GM18498 (cell line): ENCODE results near the gene SDK2.
"Not testable (repeated sequence)": the region's sequence is repeated elsewhere in the genome, so short reads cannot be mapped to it uniquely, and the experiment has no call there.

Experiments used
- ATAC-seq: cut with Tn5 transposase; IDR thresholded peaks from one replicate; pipeline ENCODE4 v1.9.1; 2021; ENCODE audit warnings: mild to moderate bottlenecking, moderate library complexity; ENCODE audit not compliant: unreplicated experiment

SDK2 gene

DNA sequence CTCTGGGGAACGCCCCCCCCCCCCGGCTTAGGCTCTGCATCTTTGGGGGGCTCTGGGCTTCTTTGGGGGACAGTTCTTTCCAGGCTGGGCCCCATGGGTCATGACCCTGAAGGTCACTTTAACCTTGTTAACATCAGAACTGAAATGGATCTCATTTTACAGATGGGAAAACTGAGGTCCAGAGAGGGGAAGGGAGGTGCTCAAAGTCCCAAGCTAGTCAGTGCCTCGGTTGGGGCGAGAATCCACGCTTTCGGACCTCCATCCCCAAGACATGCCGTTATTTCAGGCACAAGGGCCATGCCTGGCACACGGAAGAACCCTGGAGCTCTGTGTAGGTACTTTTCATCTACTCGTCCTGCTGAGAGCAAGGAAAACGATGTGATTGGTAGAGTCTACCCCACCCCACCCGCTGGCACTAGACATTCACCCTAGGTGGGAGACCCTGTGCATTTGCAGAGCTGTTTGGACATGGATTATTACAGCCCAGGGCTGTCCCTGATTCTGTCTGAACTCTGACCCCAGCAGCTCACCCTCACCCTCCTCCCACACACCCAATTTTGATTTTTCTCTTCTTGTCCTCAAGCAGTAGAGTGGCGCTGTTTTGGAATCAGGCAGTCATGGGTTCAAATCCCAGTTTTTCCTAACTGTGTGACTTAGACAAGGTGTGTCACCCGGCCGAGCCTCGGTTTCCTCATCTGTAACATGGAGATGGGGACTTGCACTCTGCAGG is 177.4 kb downstream of the SDK2 start:
- ATAC-seq: no peak

DNA sequence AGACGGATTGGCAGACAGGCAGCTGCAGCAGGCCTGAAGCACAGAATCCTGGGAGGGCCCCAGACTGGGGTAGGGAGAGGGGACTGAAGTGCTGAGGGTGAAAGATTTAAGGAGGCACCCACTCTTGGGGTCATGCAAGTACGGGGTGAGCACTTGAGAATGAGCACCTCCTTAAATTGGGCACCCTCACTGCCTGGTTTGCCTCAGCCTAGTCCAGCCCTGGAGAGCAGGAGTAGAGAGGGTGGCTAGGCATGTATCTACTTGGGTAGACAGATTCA is 178.4 kb downstream of the SDK2 start:
- no peak for ATAC-seq

DNA sequence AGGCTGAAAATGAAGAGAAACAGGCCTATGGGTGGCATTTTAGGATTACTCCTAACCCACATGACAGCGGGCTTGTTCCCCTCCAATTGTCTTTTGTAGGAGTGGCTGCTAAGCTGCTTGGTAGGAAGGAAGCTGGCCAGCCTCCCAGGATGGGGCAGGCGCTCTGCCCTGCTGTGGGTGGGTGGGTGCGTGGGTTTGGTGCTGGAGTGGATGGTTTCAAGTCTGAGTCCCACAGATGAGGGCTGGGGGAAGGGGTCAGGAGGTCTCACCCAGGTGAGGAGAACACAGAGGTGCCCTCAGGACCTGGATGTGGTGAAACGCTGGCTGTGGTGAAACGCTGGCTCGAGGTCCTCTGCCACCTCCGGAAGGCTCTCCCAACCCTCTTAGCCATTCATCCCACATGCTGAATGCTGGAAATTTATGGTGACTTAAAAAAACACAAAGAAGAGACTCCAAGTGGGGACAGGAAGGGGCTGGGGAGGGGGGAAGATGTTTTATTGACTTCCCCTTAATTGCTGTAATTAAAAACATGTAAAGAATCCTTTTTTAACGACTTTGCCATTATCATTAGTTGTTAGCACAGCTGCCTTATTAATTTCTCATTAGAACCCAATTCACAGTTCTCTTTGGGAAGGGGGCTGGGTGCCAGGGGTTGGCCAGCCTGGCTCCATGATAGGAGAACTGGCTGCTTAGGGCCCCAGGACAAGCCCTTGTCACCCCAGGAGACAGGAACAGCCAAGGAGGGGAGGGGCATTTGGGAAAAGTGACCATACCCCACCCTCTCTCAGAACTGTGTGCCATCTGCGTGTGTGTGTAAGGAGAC is 178.9 kb downstream of the SDK2 start:
- ATAC-seq: no peak

- no peak for ATAC-seq
These were observed 179.8 kb downstream of the SDK2 start for GRCh38 chr17:73464447-73464846.

DNA sequence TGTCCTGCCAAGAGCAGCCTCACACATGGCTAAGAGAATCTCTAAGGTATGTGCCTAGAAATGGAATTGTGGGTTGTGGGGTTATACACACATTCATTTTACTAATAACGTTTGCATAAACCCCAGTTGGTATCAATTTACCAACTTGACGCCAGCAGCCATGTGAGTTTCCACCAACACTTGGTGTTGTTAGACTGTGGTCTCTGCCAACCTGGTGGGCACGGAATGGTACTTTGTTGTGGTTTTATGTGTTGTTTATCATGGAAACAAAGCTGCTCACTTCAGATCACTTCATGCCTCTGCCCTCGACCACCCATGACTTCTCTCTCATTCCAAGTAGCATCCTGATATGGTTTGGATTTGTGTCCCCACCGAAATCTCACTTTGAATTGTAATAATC is 180.4 kb downstream of the SDK2 start:
- no peak for ATAC-seq

DNA sequence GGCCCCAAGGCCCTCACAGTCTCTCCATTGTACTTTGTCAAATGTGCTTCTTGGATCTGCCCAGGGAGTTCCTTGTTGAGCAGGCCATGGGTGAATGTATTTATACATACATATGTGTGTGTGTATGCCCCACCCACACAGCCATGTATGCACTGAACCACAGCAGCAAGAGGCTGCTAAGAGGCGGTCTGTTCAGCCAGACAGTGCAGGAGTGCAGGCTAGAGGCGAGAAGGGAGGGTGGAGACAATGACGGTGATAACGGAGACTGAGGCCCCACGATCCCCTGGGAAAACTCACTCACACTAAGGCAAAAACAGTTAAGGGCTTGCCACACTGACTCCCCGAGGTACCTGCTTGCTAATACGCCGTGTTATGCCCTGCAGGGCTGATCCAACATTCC is 181.4 kb downstream of the SDK2 start:
- ATAC-seq: no peak

DNA sequence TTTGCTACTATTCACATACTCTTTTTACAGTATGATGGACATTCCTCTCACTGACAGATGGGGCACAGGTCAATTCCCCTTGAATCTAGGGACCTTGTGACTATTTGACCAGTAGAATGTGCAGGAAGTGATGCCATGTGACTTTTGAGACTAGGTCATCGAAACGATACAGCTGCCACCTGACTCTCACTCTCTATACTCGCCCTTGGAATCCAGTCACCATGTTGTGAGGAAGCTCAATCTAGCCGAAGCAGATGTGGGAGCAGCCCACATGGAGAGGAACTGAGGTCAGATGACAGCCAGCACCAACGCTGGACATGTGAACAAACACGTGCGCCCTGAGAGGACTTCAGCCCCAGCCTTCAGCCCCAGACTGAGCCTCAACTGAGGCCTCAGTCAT is 184.3 kb downstream of the SDK2 start:
- no peak for ATAC-seq

DNA sequence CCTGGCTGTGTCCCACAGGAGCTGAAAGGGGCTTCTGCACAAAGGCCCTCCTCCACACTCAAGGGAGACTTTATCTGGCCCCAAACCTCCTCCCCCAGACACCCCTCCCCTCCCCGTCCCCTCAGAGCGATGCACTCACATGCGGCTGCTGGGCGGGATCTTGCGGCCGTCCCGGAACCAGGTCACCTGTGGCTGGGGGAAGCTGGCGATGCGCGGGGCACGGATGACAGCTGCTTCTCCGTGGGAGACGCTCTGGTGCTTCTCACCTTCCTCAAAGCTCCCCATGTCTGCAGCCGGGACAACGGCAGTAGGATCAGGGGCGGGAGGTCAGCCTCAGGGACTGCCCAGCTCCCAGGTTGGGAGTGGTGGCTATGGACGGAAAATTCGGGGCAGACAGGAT is 188.5 kb downstream of the SDK2 start:
- no peak for ATAC-seq

DNA sequence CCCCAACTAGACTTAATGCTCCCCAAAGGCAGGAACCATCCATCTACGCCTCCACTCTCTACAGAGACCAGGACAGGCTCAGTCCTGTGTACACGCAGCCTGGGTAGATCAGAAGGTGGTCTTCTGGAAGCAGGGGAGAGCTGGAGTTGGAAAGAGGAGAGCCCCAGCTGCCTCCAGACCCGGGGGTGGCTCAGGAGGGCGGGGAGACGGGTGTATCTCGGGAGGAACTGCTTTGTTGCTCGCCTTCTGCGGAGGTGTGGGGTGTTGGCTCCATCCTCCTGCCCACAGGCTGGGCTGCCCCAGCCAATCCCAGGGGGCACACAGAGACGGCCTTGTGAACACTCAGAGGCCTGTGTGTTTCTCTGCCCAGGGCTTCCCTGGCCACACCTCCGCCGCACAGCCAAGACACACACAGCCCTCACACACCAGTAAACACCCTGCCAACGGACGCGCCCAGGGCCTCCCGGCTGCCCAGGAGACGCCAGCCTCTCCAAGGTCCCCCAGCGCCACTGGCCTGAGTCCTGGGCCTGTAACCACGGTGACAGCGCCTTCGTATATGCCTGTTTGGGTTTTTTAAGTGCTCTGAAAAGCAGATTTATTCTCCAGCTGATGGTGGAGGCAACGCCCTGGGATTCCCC is 189.1 kb downstream of the SDK2 start:
- ATAC-seq: no peak

- ATAC-seq: not testable (repeated sequence)
These were observed 190.8 kb downstream of the SDK2 start for GRCh38 chr17:73453494-73453893.

DNA sequence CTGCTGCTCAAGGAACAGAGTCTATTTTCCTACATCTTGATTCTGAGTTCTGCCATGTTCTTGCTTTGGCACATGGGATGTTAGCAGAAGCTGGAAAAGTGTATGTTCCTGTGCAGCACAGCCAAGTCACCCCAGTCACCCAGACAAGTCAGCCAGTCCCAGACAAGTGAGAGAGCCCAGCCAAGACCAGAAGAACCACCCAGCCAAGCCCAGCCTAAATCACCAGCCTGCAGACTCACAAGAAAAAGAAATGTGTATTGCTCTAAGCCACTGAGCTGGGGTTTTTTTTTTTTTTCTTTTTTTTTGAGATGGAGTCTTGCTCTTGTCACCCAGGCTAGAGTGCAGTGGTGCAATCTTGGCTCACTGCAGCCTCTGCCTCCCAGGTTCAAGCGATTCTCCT is 191.2 kb downstream of the SDK2 start:
- ATAC-seq: no peak

- no peak for ATAC-seq
These were observed 192.2 kb downstream of the SDK2 start for GRCh38 chr17:73452009-73452408.

DNA sequence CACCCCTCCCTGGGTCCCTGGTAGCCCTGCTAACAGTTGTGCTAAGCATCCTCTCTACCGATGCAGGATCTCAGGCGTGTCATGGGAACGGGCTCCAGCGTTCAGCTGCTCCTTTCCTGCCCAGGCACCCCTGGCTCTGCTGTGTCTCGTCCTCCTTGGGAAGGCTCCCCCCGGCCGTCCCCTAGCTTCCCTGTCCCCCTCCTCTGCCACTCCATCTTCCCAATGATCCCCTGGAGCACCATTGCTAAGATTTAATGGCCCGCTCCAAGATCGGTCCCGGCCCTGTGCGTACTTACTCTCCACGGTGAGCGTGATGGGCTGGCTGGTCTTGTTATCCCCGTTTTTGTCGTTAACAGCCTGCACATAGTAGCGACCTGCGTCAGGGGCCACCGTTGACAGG is 196.9 kb downstream of the SDK2 start:
- no peak for ATAC-seq

DNA sequence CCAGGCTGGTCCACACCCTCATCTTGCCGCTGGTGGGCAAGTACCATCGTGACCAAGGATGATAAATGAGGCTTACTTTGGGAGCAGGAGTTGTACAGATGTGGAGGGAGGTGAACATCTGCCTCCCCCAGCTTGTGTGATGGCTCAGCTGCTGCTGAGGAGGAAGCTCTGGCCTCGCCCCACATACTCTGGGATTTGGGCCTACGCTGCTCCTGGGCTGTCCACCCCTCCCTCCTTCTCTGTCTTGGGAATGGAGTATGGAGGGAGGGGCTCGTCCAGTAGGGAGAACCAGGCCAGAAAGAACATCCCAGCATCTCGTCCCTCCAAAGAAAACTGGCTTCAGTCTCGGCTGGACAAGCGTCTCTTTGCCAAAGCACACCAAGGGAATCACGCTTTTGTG is 197.6 kb downstream of the SDK2 start:
- no peak for ATAC-seq

- ATAC-seq: no peak
These were observed 198.8 kb downstream of the SDK2 start for GRCh38 chr17:73445466-73445865.

- no peak for ATAC-seq
These were observed 200.2 kb downstream of the SDK2 start for GRCh38 chr17:73444021-73444420.

- ATAC-seq: no peak
These were observed 204.6 kb downstream of the SDK2 start for GRCh38 chr17:73439597-73439996.

- ATAC-seq: no peak
These were observed 206.4 kb downstream of the SDK2 start for GRCh38 chr17:73437826-73438225.

GRCh38 chr17:73436954-73437353 is 207.3 kb downstream of the SDK2 start:
- no peak for ATAC-seq

GRCh38 chr17:73435412-73435811 is 208.8 kb downstream of the SDK2 start:
- no peak for ATAC-seq

GRCh38 chr17:73434154-73434553 is 210.1 kb downstream of the SDK2 start:
- no peak for ATAC-seq

- no peak for ATAC-seq
These were observed 210.7 kb downstream of the SDK2 start for GRCh38 chr17:73433501-73433900.
